ENCODE data around the gene TIMELESS.

GRCh38 chr12:56487448-56488040 lies 38.3 kb upstream of the TIMELESS start:
- TF ChIP-seq HOXC10 (CRISPR knock-in tag; IDR thresholded peaks at IDR 0.05) = no peak
- TF ChIP-seq TCF7L2 (IDR thresholded peaks at IDR 0.05; ENCODE audit: borderline replicate concordance, low read depth, low read length) = no peak
- TF ChIP-seq CTCF (tag by site-specific recombination; IDR thresholded peaks at IDR 0.05) = 0 out of 2 replicates have a peak, but pooled peaks have one; percentile 8
- no peak for TF ChIP-seq ZFP41 (tag by site-specific recombination; IDR thresholded peaks at IDR 0.05; ENCODE audit: borderline replicate concordance)
